Caco-2 (cell line): ENCODE data around the gene PIH1D1. TPM values are rescaled to one million over a fixed set of nuclear protein-coding genes. Genes with fewer than 3 reads are reported as not detected.

ENCODE experiments used
- BruUV-seq: library from RNA; stranded (reverse); fragments of 400-500 nt; replicated peaks from 2 replicates; lab custom pipeline; 2021; lab: Mats Ljungman, UMichigan
- CTCF ChIA-PET: fragments of 300-600 bp; sonication (Branson Sonifier 250); formaldehyde crosslinking; loops from one replicate; lab custom pipeline; 2022; ENCODE audit warnings: antibody characterized with exemption; lab: Charles Lee
- POLR2A ChIA-PET: fragments of 300-600 bp; sonication (Branson Sonifier 250); formaldehyde crosslinking; loops from one replicate; lab custom pipeline; 2022; ENCODE audit warnings: antibody characterized with exemption; lab: Charles Lee
- DNase-seq, 2 experiments: peaks; one replicate each; pipeline versions ENCODE4 v3.0.0 to v3.0.0-alpha.2; 2020 to 2022
- H3K27me3 ChIP-seq: replicated peaks from 2 replicates; pipeline ENCODE4 v1.6.0; 2011; ENCODE audit warnings: low read length; ENCODE audit not compliant: control insufficient read depth, insufficient read depth
- H3K36me3 ChIP-seq: 2 replicates; pipeline ENCODE4 v1.5.1; 2011; ENCODE audit warnings: low read length; ENCODE audit not compliant: control insufficient read depth, insufficient read depth
- H3K4me1 ChIP-seq: fragments of 250-450 bp; sonication (Bioruptor Pico); 2 replicates; pipeline ENCODE4 v1.5.1; 2020; ENCODE audit warnings: mild to moderate bottlenecking
- H3K4me3 ChIP-seq: 2 replicates; pipeline ENCODE4 v1.5.1; 2011; ENCODE audit warnings: low read depth, mild to moderate bottlenecking, control low read depth, low read length
- H3K9me3 ChIP-seq: fragments of 250-450 bp; sonication (Bioruptor Pico); 2 replicates; pipeline ENCODE4 v1.5.1; 2020; ENCODE audit warnings: mild to moderate bottlenecking, moderate library complexity
- H3K27ac Mint-ChIP-seq: one replicate; pipeline ENCODE4 v1.8.0; 2022; ENCODE audit warnings: mixed read lengths; ENCODE audit not compliant: unreplicated experiment
- H3K27me3 Mint-ChIP-seq: one replicate; pipeline ENCODE4 v1.8.0; 2022; ENCODE audit warnings: mixed read lengths; ENCODE audit not compliant: insufficient read depth, unreplicated experiment
- H3K36me3 Mint-ChIP-seq: one replicate; pipeline ENCODE4 v1.8.0; 2022; ENCODE audit warnings: mild to moderate bottlenecking, mixed read lengths; ENCODE audit not compliant: insufficient read depth, unreplicated experiment
- H3K4me1 Mint-ChIP-seq: one replicate; pipeline ENCODE4 v1.8.0; 2022; ENCODE audit warnings: low read depth, mixed read lengths; ENCODE audit not compliant: unreplicated experiment
- H3K4me3 Mint-ChIP-seq: one replicate; pipeline ENCODE4 v1.8.0; 2022; ENCODE audit warnings: mild to moderate bottlenecking, moderate library complexity, mixed read lengths; ENCODE audit not compliant: unreplicated experiment
- H3K9me3 Mint-ChIP-seq: one replicate; pipeline ENCODE4 v1.8.0; 2022; ENCODE audit warnings: mixed read lengths; ENCODE audit not compliant: unreplicated experiment
- intact Hi-C: fragments of 100-400 bp; cut with micrococcal nuclease; formaldehyde crosslinking; loops from one replicate; pipeline ENCODE4 v1.10.0; 2022; ENCODE audit not compliant: unreplicated experiment
- total RNA-seq: library from RNA; stranded (reverse); gene quantifications from 2 replicates; pipeline ENCODE4 v1.2.3, GENCODE V29; 2022
- TF ChIP-seq, protein P1 (sequence below), 2 experiments: fragments of 200-600 bp in 1 of 2; IDR thresholded peaks; 1 replicate in 1 of 2; 2 replicates in 1 of 2; pipeline versions ENCODE4 v1.5.1 to v1.8.0; 2011 to 2022; ENCODE audit warnings: antibody characterized with exemption in 1 of 2, control low read depth in 1 of 2, inconsistent platforms in 1 of 2, low read depth in 1 of 2, low read length in 1 of 2, mild to moderate bottlenecking in 1 of 2, moderate library complexity in 1 of 2; ENCODE audit not compliant: insufficient read depth in 1 of 2, severe bottlenecking in 1 of 2, unreplicated experiment in 1 of 2

Gene PIH1D1
- total RNA-seq, 1 experiment from 2014 or later: 150 TPM

DNA sequence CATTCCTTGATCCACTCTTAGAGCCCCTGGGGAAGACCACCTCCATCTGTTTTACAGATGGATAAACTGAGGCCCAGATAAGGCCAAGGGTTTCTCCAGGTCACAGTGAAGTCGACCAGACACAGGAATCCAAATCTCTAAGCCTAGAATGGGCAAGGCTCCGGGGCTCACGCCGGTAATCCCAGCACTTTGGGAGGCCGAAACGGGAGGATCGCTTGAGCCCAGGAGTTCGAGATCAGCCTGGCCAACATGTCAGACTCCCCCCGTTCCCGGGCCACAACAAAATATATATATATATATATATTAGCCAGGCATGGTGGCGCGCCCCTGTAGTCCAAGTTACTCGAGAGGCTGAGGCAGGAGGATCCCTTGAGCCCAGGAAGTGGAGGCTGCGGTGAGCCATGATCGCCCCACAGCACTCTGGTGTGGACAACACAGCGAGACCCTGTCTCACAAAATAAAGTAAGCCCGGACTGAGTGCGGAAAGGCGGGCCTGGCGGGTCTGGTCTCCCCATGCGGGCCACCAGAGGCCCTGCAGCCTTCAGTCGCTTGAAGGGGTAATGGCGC is 35.2 kb upstream of the PIH1D1 start:
- BruUV-seq: no TSS peak
- peaks cover 50% of the 10 kb centered on the region for H3K36me3 Mint-ChIP-seq
- H3K27me3 Mint-ChIP-seq: no peaks in the 10 kb centered on the region

DNA sequence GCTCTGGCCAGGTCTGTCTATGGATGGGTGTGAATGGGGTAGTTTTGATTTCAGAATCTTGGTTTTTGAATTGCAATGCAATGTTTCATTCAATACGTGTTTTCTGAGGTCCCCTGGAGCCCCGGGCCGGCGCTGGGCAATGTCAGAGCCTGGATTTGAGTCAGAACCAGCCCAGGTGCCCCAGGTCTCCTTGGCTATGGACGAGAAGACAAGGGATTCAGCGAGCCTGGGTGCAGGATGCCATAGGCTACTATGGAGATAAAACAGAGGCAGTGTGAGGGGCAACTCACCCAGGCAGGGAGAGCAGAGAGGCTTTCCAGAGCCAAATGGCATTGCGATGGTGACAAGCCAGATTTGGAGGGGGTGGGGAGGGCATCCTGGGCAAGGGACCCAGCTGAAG is 34.6 kb upstream of the PIH1D1 start:
- Mint-ChIP-seq H3K4me3 (peak overlapping the region; percentile 13), H3K9me3 (no peaks in the 10 kb centered on the region), H3K27me3 (no peaks in the 10 kb centered on the region), H3K36me3 (peaks cover 44% of the 10 kb centered on the region), H3K4me1 (no peaks in the 10 kb centered on the region), H3K27ac (peak overlapping the region; percentile 44)
- Histone ChIP-seq H3K9me3 (no peaks in the 10 kb centered on the region), H3K27me3 (no peaks in the 10 kb centered on the region), H3K4me1 (peaks cover 13% of the 10 kb centered on the region; the same call in 1 of the 2 replicates), H3K4me3 (no peak overlapping the region), H3K36me3 (peaks cover 8% of the 10 kb centered on the region)
- TF ChIP-seq, protein P1, sequence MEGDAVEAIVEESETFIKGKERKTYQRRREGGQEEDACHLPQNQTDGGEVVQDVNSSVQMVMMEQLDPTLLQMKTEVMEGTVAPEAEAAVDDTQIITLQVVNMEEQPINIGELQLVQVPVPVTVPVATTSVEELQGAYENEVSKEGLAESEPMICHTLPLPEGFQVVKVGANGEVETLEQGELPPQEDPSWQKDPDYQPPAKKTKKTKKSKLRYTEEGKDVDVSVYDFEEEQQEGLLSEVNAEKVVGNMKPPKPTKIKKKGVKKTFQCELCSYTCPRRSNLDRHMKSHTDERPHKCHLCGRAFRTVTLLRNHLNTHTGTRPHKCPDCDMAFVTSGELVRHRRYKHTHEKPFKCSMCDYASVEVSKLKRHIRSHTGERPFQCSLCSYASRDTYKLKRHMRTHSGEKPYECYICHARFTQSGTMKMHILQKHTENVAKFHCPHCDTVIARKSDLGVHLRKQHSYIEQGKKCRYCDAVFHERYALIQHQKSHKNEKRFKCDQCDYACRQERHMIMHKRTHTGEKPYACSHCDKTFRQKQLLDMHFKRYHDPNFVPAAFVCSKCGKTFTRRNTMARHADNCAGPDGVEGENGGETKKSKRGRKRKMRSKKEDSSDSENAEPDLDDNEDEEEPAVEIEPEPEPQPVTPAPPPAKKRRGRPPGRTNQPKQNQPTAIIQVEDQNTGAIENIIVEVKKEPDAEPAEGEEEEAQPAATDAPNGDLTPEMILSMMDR (IDR thresholded peaks at IDR 0.05; ENCODE audit: insufficient read depth in 1 of 2, low read depth in 1 of 2, low read length in 1 of 2, severe bottlenecking in 1 of 2, unreplicated experiment in 1 of 2): no peak
- CTCF ChIA-PET: no interaction called here
- POLR2A ChIA-PET: no interaction called here
- BruUV-seq: no TSS peak
- no peak for DNase-seq
- intact Hi-C loops: no loop called here

More for the DNA sequence above, 35.2 kb upstream of the PIH1D1 start:
- no peaks in the 10 kb centered on the region for H3K27me3 ChIP-seq
- Mint-ChIP-seq H3K4me3 (peak overlapping the region; percentile 97), H3K9me3 (no peaks in the 10 kb centered on the region), H3K4me1 (no peaks in the 10 kb centered on the region), H3K27ac (peak overlapping the region; percentile 99)
- intact Hi-C loops: loop anchor here (1.0 kb wide), 2 partner anchors 10 to 33 kb away; partner anchors contain the start of genes ALDH16A1 and RPS11
- peak overlapping the region; percentile 23 for H3K4me3 ChIP-seq
- peaks cover 8% of the 10 kb centered on the region for H3K36me3 ChIP-seq
- TF ChIP-seq, protein P1 (IDR thresholded peaks at IDR 0.05; ENCODE audit: insufficient read depth in 1 of 2, low read depth in 1 of 2, low read length in 1 of 2, severe bottlenecking in 1 of 2, unreplicated experiment in 1 of 2): peak in 1 of 2 experiments; percentile 28
- ChIA-PET POLR2A (no interaction called here), CTCF (no interaction called here)
- H3K4me1 ChIP-seq: peaks cover 13% of the 10 kb centered on the region; the same call in 1 of the 2 replicates
- no peak for DNase-seq
- H3K9me3 ChIP-seq: no peaks in the 10 kb centered on the region

DNA sequence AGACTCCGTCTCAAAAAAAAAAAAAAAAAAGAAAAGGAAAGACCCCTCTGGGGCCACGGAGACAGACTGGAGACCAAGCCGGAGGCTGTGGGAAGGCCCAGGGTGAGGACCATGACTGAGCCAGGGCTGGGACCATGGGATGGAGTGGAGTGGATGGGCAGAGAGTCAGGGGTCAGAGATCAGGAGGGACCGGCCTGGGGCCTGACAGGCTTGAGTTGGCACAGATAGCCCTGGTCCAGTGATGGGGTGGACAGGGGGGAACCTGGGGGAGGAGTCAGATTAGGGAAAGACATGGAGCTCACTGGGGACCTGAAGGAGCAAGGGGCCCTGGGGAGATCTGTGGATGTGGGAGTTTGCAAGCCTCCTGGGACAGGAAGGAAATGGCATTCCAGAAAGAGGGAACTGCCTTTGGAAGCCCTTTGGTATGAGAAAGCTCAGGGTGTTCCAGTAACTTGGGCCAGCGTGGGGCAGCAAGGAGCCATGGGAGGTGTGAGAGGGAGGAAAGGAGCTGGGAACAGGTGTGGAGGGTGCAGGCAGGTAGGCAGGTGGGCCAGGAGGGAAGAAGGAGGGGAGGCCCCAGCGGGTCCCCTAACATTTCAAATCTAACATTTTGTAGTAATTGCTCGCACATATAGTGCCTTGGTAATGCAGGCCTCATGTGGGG is 29.5 kb upstream of the PIH1D1 start:
- BruUV-seq: no TSS peak
- peak in 1 of 2 experiments; percentile 44 for DNase-seq
- TF ChIP-seq, protein P1 (IDR thresholded peaks at IDR 0.05; ENCODE audit: insufficient read depth in 1 of 2, low read depth in 1 of 2, low read length in 1 of 2, severe bottlenecking in 1 of 2, unreplicated experiment in 1 of 2): no peak
- Mint-ChIP-seq H3K27me3 (no peaks in the 10 kb centered on the region), H3K9me3 (no peaks in the 10 kb centered on the region), H3K36me3 (peaks cover 9% of the 10 kb centered on the region), H3K4me3 (no peak overlapping the region), H3K4me1 (peaks cover 5% of the 10 kb centered on the region), H3K27ac (no peak overlapping the region)
- ChIA-PET CTCF (interaction anchor here (0.5 to 1.1 kb wide), 4 partner anchors 15 to 724 kb away, joined by 3 to 9 read pairs (median 4); partner anchors contain the start of gene RPS11), POLR2A (interaction anchor here (1.4 kb wide), 1 partner anchor 28 kb away, joined by 13 read pairs; the partner anchor contains the start of gene ALDH16A1)
- Histone ChIP-seq H3K4me3 (no peak overlapping the region), H3K4me1 (no peaks in the 10 kb centered on the region; the same call in 1 of the 2 replicates), H3K9me3 (no peaks in the 10 kb centered on the region), H3K36me3 (no peaks in the 10 kb centered on the region), H3K27me3 (no peaks in the 10 kb centered on the region)
- intact Hi-C loops: no loop called here
